ENCODE data around the gene PCSK4. TPM values are rescaled to one million over a fixed set of nuclear protein-coding genes. Genes with fewer than 3 reads are reported as not detected.
A peak's percentile ranks its signal among the peaks of the same experiment; 100 is the strongest.

Gene PCSK4
- total and polyA plus RNA-seq, 2 of the 13 experiments (the other 11 are each of a cell fraction or from before 2014, with no cell fraction given) = 2.0 to 2.7 TPM

GRCh38 chr19:1507763-1508506 is 17.8 kb upstream of the PCSK4 start (continued):
- TF ChIP-seq TFAP4 (IDR thresholded peaks at IDR 0.05; ENCODE audit: borderline replicate concordance, low read depth) = peak; percentile 82; the same call in 1 of the 2 replicates
- TF ChIP-seq HNRNPLL (IDR thresholded peaks at IDR 0.05; ENCODE audit: low read depth, low read length, poor library complexity, severe bottlenecking) = peak; percentile 31
- TF ChIP-seq MAX (IDR thresholded peaks at IDR 0.05) = 0 out of 2 replicates have a peak, but pooled peaks have one; percentile 19
- no peak for TF ChIP-seq ZNF563 (CRISPR knock-in tag; IDR thresholded peaks at IDR 0.05)

- BruUV-seq (replicated peaks) = no TSS peak
- Histone ChIP-seq H3K36me3 (replicated peaks in 1 of 2; ENCODE audit: control insufficient read depth in 1 of 2, insufficient read depth in 2 of 2, low read length in 2 of 2) (no peaks in the 10 kb centered on the region), H3K4me3 (replicated peaks in 1 of 3; ENCODE audit: insufficient read depth in 1 of 3, low read depth in 2 of 3, low read length in 3 of 3) (no peak overlapping the region), H3K4me1 (ENCODE audit: insufficient read depth, low read length) (peaks cover 37% of the 10 kb centered on the region), H4K20me1 (ENCODE audit: insufficient read depth, low read length) (no peaks in the 10 kb centered on the region), H3K4me2 (ENCODE audit: low read depth, low read length) (no peak overlapping the region), H3K27ac (ENCODE audit: extremely low read length, insufficient read depth, low read length) (no peak overlapping the region), H3K9ac (ENCODE audit: insufficient read depth, low read depth, low read length) (no peak overlapping the region), H3K9me3 (ENCODE audit: low read length) (no peaks in the 10 kb centered on the region), H2AFZ (ENCODE audit: low read length) (no peak overlapping the region), H3K79me2 (ENCODE audit: insufficient read depth, low read length) (no peaks in the 10 kb centered on the region), H3K27me3 (ENCODE audit: control insufficient read depth in 1 of 2, insufficient read depth in 2 of 2, low read length in 2 of 2) (no peaks in the 10 kb centered on the region)
- POLR2A ChIA-PET = no interaction called here
- in situ Hi-C loops (cut with HindIII; ENCODE audit: extremely low pct_ligation_motif_present, low pct_unique_long_range_greater_than_20kb) (no loop called here), intact Hi-C loops (cut with micrococcal nuclease; ENCODE audit: unreplicated experiment) (no loop called here)
- CTCF ChIA-PET (ENCODE audit: low intra/inter-chr PET ratio, low total read pairs) = no interaction called here
- 86% methylated on average over 11 of the region's 23 CpGs for WGBS (ENCODE audit: low lambda C conversion rate)
- FAIRE-seq (no peak), DNase-seq (ENCODE audit: low spot score) (no peak), ATAC-seq (no peak)
- TF ChIP-seq AGO1 (IDR thresholded peaks at IDR 0.05; ENCODE audit: low read depth, low read length, poor library complexity, severe bottlenecking) (peak; percentile 11), CHD4 (IDR thresholded peaks at IDR 0.05; ENCODE audit: borderline replicate concordance, low read length) (0 out of 2 replicates have a peak, but pooled peaks have one; percentile 6), MYNN (CRISPR knock-in tag; IDR thresholded peaks at IDR 0.05; ENCODE audit: low read depth) (no peak)
Observed at GRCh38 chr19:1507192-1507660, 17.1 kb upstream of the PCSK4 start.

Data from HepG2 (cell line).